Measurements from ENCODE around the gene DOP1A.

Gene DOP1A

GRCh38 chr6:83198486-83199172, 131.2 kb downstream of the DOP1A start:
- H3K27ac ChIP-seq (ENCODE audit: low read depth, low read length, poor library complexity, severe bottlenecking): no peak overlapping the region
- no peaks in the 10 kb centered on the region for H3K79me2 ChIP-seq (ENCODE audit: insufficient read depth, low read length)
- H2AFZ ChIP-seq (ENCODE audit: low read length): no peak overlapping the region
- no peaks in the 10 kb centered on the region for H4K20me1 ChIP-seq (ENCODE audit: insufficient read depth, low read length)
- H3K9ac ChIP-seq (ENCODE audit: low read length): no peak overlapping the region
- H3K4me3 ChIP-seq (ENCODE audit: low read depth, low read length, poor library complexity, severe bottlenecking): no peak overlapping the region
- peaks cover 13% of the 10 kb centered on the region for H3K4me1 ChIP-seq (ENCODE audit: insufficient read depth, low read length, severe bottlenecking)
- no peaks in the 10 kb centered on the region for H3K9me2 ChIP-seq (ENCODE audit: low read depth, low read length)
- H3K4me2 ChIP-seq (ENCODE audit: low read length): no peak overlapping the region
- no peaks in the 10 kb centered on the region for H3K9me3 ChIP-seq (ENCODE audit: low read length)
- no peaks in the 10 kb centered on the region for H3K27me3 ChIP-seq (ENCODE audit: insufficient read depth, low read length)
- TF ChIP-seq EZH2 (IDR thresholded peaks at IDR 0.05; ENCODE audit: borderline replicate concordance, low read length): no peak
- TF ChIP-seq, protein P1, sequence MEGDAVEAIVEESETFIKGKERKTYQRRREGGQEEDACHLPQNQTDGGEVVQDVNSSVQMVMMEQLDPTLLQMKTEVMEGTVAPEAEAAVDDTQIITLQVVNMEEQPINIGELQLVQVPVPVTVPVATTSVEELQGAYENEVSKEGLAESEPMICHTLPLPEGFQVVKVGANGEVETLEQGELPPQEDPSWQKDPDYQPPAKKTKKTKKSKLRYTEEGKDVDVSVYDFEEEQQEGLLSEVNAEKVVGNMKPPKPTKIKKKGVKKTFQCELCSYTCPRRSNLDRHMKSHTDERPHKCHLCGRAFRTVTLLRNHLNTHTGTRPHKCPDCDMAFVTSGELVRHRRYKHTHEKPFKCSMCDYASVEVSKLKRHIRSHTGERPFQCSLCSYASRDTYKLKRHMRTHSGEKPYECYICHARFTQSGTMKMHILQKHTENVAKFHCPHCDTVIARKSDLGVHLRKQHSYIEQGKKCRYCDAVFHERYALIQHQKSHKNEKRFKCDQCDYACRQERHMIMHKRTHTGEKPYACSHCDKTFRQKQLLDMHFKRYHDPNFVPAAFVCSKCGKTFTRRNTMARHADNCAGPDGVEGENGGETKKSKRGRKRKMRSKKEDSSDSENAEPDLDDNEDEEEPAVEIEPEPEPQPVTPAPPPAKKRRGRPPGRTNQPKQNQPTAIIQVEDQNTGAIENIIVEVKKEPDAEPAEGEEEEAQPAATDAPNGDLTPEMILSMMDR (IDR thresholded peaks at IDR 0.05; ENCODE audit: low read length): no peak
- H3F3A ChIP-seq (ENCODE audit: insufficient read depth, low read length): no peaks in the 10 kb centered on the region; the same call in 1 of the 2 replicates
- H3K36me3 ChIP-seq (ENCODE audit: insufficient read depth, low read length): no peaks in the 10 kb centered on the region; the same call in 1 of the 2 replicates

DNA sequence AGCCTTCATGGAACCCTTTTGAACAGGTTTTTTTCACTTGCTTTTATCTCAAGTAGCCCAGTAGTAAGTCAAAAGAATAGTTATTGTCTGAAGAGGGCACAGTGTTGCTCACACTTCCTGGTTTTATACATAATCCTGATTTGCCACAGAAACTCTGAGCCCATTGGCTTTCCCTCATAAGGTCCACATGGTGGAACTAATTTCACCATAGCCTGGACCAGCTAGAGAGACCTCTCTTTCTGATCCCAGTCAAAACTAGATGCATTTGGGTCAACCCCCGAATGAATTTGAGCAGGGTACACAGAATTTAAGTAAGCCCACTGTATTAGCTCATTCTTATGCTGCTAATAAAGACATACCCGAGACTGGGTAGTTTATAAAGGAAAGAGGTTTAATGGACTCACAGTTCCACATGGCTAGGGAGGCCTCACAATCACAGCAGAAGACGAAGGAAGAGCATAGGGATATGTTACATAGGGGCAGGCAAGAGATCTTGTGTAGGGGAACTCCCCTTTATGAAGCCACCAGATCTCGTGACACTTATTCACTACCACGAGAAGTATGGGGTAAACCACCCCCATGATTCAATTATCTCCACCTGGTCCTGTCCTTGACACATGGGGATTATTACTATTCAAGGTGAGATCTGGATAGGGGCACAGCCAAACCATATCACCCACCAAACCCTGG, 131.8 kb downstream of the DOP1A start:
- H3K79me2 ChIP-seq (ENCODE audit: insufficient read depth, low read length): no peaks in the 10 kb centered on the region
- no peak overlapping the region for H3K27ac ChIP-seq (ENCODE audit: low read depth, low read length, poor library complexity, severe bottlenecking)
- H3K9me2 ChIP-seq (ENCODE audit: low read depth, low read length): no peaks in the 10 kb centered on the region
- H3K4me2 ChIP-seq (ENCODE audit: low read length): no peak overlapping the region
- H4K20me1 ChIP-seq (ENCODE audit: insufficient read depth, low read length): no peaks in the 10 kb centered on the region
- H3K27me3 ChIP-seq (ENCODE audit: insufficient read depth, low read length): no peaks in the 10 kb centered on the region
- H3K9me3 ChIP-seq (ENCODE audit: low read length): no peaks in the 10 kb centered on the region
- TF ChIP-seq EZH2 (IDR thresholded peaks at IDR 0.05; ENCODE audit: borderline replicate concordance, low read length): no peak
- TF ChIP-seq, protein P1 (IDR thresholded peaks at IDR 0.05; ENCODE audit: low read length): no peak
- H3K4me3 ChIP-seq (ENCODE audit: low read depth, low read length, poor library complexity, severe bottlenecking): no peak overlapping the region
- H3K4me1 ChIP-seq (ENCODE audit: insufficient read depth, low read length, severe bottlenecking): peaks cover 6% of the 10 kb centered on the region
- no peaks in the 10 kb centered on the region; the same call in 1 of the 2 replicates for H3K36me3 ChIP-seq (ENCODE audit: insufficient read depth, low read length)
- H3K9ac ChIP-seq (ENCODE audit: low read length): no peak overlapping the region
- H3F3A ChIP-seq (ENCODE audit: insufficient read depth, low read length): no peaks in the 10 kb centered on the region; the same call in 1 of the 2 replicates
- no peak overlapping the region for H2AFZ ChIP-seq (ENCODE audit: low read length)

DNA sequence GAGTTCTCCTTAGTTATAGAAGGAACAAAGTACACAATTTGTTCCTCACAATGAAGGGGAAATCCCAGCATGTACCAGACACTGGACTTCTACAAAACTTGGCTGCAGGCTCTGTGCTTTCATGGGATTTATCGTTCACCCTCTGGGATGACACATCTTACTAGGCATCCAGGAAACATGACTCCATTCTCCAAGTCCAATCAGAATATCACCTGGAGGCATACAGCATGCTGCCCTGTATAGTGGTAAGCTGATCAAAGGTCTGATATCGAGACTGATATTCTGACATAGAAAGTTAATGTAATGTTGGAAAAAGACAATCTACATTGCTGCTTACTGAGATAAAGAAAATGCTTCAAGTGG, 132.4 kb downstream of the DOP1A start:
- no peak overlapping the region for H2AFZ ChIP-seq (ENCODE audit: low read length)
- no peaks in the 10 kb centered on the region; the same call in 1 of the 2 replicates for H3K36me3 ChIP-seq (ENCODE audit: insufficient read depth, low read length)
- no peak overlapping the region for H3K27ac ChIP-seq (ENCODE audit: low read depth, low read length, poor library complexity, severe bottlenecking)
- H3K4me3 ChIP-seq (ENCODE audit: low read depth, low read length, poor library complexity, severe bottlenecking): no peak overlapping the region
- H3K9me2 ChIP-seq (ENCODE audit: low read depth, low read length): no peaks in the 10 kb centered on the region
- no peaks in the 10 kb centered on the region for H3K27me3 ChIP-seq (ENCODE audit: insufficient read depth, low read length)
- H3F3A ChIP-seq (ENCODE audit: insufficient read depth, low read length): no peaks in the 10 kb centered on the region
- no peak overlapping the region for H3K9ac ChIP-seq (ENCODE audit: low read length)
- no peaks in the 10 kb centered on the region for H4K20me1 ChIP-seq (ENCODE audit: insufficient read depth, low read length)
- peaks cover 1% of the 10 kb centered on the region for H3K4me1 ChIP-seq (ENCODE audit: insufficient read depth, low read length, severe bottlenecking)
- TF ChIP-seq, protein P1 (IDR thresholded peaks at IDR 0.05; ENCODE audit: low read length): no peak
- no peak for TF ChIP-seq EZH2 (IDR thresholded peaks at IDR 0.05; ENCODE audit: borderline replicate concordance, low read length)
- H3K79me2 ChIP-seq (ENCODE audit: insufficient read depth, low read length): no peaks in the 10 kb centered on the region
- H3K4me2 ChIP-seq (ENCODE audit: low read length): no peak overlapping the region
- H3K9me3 ChIP-seq (ENCODE audit: low read length): no peaks in the 10 kb centered on the region
